Measurements from ENCODE around the gene SMYD2. TPM values are rescaled to one million over a fixed set of nuclear protein-coding genes. Genes with fewer than 3 reads are reported as not detected.
A peak's percentile ranks its signal among the peaks of the same experiment; 100 is the strongest.

Gene SMYD2
- polyA plus RNA-seq, 1 donor from 2014 or later: 32.4 TPM

GRCh38 chr1:214305164-214305751 lies 24.3 kb downstream of the SMYD2 start:
- H3K27ac Mint-ChIP-seq: peak overlapping the region in 1 of 3 donors; percentile 57
- no peaks in the 10 kb centered on the region for H3K27me3 Mint-ChIP-seq
- no peaks in the 10 kb centered on the region for H3K36me3 Mint-ChIP-seq
- no peak overlapping the region for H3K4me3 Mint-ChIP-seq
- peaks cover 3 to 6% (median 5%) of the 10 kb centered on the region in 3 donors for H3K4me1 Mint-ChIP-seq
- no peaks in the 10 kb centered on the region for H3K9me3 Mint-ChIP-seq

DNA sequence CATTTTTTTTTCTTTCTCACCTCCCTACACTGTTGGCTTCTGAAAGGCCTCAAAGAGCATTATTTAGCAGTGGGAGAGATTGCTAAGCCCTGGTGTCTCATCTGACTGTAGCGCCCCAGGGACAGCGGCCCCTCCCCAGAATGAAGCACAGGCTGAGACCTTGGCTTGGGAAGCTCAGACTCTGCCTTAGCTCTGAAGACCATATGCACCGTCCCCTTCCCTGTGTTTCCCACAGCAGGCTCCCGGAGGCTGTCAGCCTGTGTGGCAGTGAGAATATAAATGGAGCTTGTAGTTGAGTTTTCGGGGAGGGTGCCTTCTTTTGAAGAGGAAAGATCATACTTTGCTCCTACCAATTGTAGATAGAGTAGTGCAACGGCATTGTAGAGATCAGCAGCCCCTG lies 25.3 kb downstream of the SMYD2 start:
- no peak overlapping the region for H3K27ac Mint-ChIP-seq
- no peaks in the 10 kb centered on the region for H3K9me3 Mint-ChIP-seq
- H3K4me3 Mint-ChIP-seq: no peak overlapping the region
- no peaks in the 10 kb centered on the region for H3K36me3 Mint-ChIP-seq
- H3K27me3 Mint-ChIP-seq: no peaks in the 10 kb centered on the region
- peaks cover 5 to 10% (median 8%) of the 10 kb centered on the region in 3 donors for H3K4me1 Mint-ChIP-seq

- Mint-ChIP-seq H3K27ac (no peak overlapping the region), H3K27me3 (no peaks in the 10 kb centered on the region), H3K4me3 (no peak overlapping the region), H3K36me3 (peaks cover 2% of the 10 kb centered on the region), H3K4me1 (peaks cover 1 to 5% (median 4%) of the 10 kb centered on the region in 3 donors), H3K9me3 (no peaks in the 10 kb centered on the region)
Observed at GRCh38 chr1:214310010-214310409, 29.1 kb downstream of the SMYD2 start.

DNA sequence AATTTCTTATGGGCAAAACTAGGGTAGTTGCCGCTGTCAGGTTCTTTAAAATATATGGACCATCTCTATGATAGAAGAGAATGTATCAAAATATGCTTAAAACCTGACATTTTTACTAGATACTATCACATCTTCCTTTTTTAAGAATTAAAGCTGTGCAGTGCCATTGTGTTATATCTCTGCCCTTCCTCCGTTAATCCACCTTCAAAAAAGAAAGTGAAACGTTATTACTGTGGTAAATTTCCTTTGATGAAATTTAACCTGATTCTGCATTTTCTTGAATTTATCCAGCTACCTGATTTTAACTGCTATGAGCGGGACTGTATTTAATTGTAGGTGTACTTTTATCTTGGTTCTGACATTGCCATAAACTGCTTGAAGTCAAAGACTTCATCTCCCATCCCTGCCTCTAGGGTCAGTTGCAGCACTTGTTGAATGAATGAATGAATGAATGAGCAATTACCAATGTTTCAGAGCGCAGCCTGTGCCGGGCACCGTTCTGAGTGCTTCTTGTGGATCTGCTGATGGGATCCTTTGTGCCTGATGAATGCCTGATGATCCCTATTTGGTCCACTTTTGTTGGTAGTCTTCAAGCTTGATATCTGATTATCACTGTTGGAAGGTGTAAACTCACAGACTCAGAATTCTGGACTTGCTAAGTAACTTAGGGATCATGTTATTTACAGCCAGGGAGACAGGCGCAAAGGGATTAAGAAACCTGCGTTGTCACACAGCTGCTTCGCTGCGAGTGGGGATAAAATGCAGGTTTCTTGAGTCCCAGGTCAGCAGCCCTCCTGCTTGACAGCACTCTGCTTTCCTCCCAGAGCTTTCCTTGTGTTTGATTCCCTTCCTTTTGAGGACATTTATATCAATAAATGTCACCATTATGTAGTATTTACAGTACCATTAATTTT lies 30.1 kb downstream of the SMYD2 start:
- Mint-ChIP-seq H3K9me3 (no peaks in the 10 kb centered on the region), H3K27ac (no peak overlapping the region), H3K4me1 (peaks cover 1 to 5% (median 4%) of the 10 kb centered on the region in 3 donors), H3K4me3 (no peak overlapping the region), H3K36me3 (peaks cover 2% of the 10 kb centered on the region), H3K27me3 (no peaks in the 10 kb centered on the region)

GRCh38 chr1:214312530-214313051 lies 31.6 kb downstream of the SMYD2 start:
- Mint-ChIP-seq H3K9me3 (no peaks in the 10 kb centered on the region), H3K27ac (no peak overlapping the region), H3K4me3 (no peak overlapping the region), H3K4me1 (peaks cover 1 to 5% (median 4%) of the 10 kb centered on the region in 3 donors), H3K36me3 (peaks cover 2% of the 10 kb centered on the region), H3K27me3 (no peaks in the 10 kb centered on the region)

GRCh38 chr1:214314178-214314843 lies 33.4 kb downstream of the SMYD2 start:
- Mint-ChIP-seq H3K27me3 (no peaks in the 10 kb centered on the region), H3K4me3 (no peak overlapping the region), H3K36me3 (peaks cover 7% of the 10 kb centered on the region), H3K9me3 (no peaks in the 10 kb centered on the region), H3K27ac (no peak overlapping the region), H3K4me1 (peaks cover 0 to 5% (median 4%) of the 10 kb centered on the region in 3 donors)

DNA sequence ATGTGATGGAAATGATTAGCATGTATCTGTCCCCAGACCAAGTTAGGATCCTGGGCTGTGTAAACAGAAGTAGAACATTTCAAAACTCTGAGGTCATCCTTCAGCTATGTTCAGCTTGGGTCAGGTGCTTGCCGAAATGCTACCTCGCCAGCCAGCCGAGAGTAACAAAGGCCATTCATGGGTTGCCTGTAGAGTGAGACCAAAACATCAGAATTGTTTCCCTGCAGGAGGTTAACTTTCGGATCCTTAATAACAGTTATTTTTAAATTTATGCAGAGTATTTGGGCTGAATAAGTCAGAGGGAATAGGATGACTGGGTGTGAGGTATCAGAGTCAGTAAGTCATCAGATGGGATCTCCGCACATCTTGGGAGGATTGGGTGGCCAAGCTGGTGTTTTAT lies 35.6 kb downstream of the SMYD2 start:
- Mint-ChIP-seq H3K4me3 (no peak overlapping the region), H3K9me3 (no peaks in the 10 kb centered on the region), H3K27me3 (no peaks in the 10 kb centered on the region), H3K27ac (peak overlapping the region in 1 of 3 donors; percentile 80), H3K36me3 (peaks cover 12% of the 10 kb centered on the region), H3K4me1 (peaks cover 0 to 2% (median 1%) of the 10 kb centered on the region in 3 donors)

- Mint-ChIP-seq H3K4me3 (no peak overlapping the region), H3K36me3 (peaks cover 12% of the 10 kb centered on the region), H3K9me3 (no peaks in the 10 kb centered on the region), H3K27me3 (no peaks in the 10 kb centered on the region), H3K4me1 (peaks cover 0 to 6% (median 5%) of the 10 kb centered on the region in 3 donors), H3K27ac (no peak overlapping the region)
Observed at GRCh38 chr1:214317300-214317699, 36.3 kb downstream of the SMYD2 start.

DNA sequence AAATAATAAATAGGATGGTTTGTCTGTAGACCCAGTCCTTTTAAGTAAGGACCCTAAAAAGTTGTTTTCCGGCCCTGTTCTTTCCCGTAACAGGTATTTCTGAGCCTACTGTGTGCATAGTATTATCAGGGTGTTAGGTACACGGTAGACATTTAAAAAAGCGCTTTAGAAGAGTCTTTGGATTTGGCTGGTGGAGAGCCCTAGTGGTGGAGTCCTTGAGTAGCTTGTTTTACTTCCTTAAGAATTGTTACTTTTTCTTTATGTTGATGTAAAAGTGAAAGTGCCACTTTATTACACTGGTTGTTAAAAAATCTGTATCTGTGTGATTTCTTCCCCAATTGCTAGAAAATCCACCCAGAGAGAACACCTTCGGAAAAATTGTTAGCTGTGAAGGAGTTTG lies 36.8 kb downstream of the SMYD2 start:
- Mint-ChIP-seq H3K27me3 (no peaks in the 10 kb centered on the region), H3K4me3 (peak overlapping the region in 3 of 4 donors; percentile 29 to 62 (median 58)), H3K36me3 (peaks cover 10% of the 10 kb centered on the region), H3K4me1 (peaks cover 0 to 6% (median 5%) of the 10 kb centered on the region in 3 donors), H3K9me3 (no peaks in the 10 kb centered on the region), H3K27ac (no peak overlapping the region)

GRCh38 chr1:214318356-214318755 lies 37.4 kb downstream of the SMYD2 start:
- Mint-ChIP-seq H3K36me3 (peaks cover 10% of the 10 kb centered on the region), H3K27ac (no peak overlapping the region), H3K4me1 (peaks cover 0 to 6% (median 5%) of the 10 kb centered on the region in 3 donors), H3K27me3 (no peaks in the 10 kb centered on the region), H3K9me3 (no peaks in the 10 kb centered on the region), H3K4me3 (no peak overlapping the region)

- Mint-ChIP-seq H3K4me3 (no peak overlapping the region), H3K27ac (peak overlapping the region in 1 of 3 donors; percentile 57), H3K4me1 (peaks cover 0 to 6% (median 5%) of the 10 kb centered on the region in 3 donors), H3K27me3 (no peaks in the 10 kb centered on the region), H3K36me3 (peaks cover 10% of the 10 kb centered on the region), H3K9me3 (no peaks in the 10 kb centered on the region)
Observed at GRCh38 chr1:214318956-214319736, 38.2 kb downstream of the SMYD2 start.

- Mint-ChIP-seq H3K36me3 (peaks cover 11% of the 10 kb centered on the region), H3K27ac (no peak overlapping the region), H3K4me1 (peaks cover 1 to 6% (median 5%) of the 10 kb centered on the region in 3 donors), H3K27me3 (no peaks in the 10 kb centered on the region), H3K4me3 (no peak overlapping the region), H3K9me3 (no peaks in the 10 kb centered on the region)
Observed at GRCh38 chr1:214319938-214320337, 39.0 kb downstream of the SMYD2 start.

- Mint-ChIP-seq H3K9me3 (no peaks in the 10 kb centered on the region), H3K27me3 (no peaks in the 10 kb centered on the region), H3K4me3 (no peak overlapping the region), H3K4me1 (peaks cover 5 to 14% (median 5%) of the 10 kb centered on the region in 3 donors), H3K27ac (peak overlapping the region in 1 of 3 donors; percentile 12), H3K36me3 (peaks cover 13% of the 10 kb centered on the region)
Observed at GRCh38 chr1:214321705-214322453, 40.9 kb downstream of the SMYD2 start.
